ENCODE data around the gene RNF144A. TPM values are rescaled to one million over a fixed set of nuclear protein-coding genes. Genes with fewer than 3 reads are reported as not detected.
A peak's percentile ranks its signal among the peaks of the same experiment; 100 is the strongest.

RNF144A gene
- total and polyA plus RNA-seq, 12 donors, result 13.0 to 103 (median 42.3) TPM

DNA sequence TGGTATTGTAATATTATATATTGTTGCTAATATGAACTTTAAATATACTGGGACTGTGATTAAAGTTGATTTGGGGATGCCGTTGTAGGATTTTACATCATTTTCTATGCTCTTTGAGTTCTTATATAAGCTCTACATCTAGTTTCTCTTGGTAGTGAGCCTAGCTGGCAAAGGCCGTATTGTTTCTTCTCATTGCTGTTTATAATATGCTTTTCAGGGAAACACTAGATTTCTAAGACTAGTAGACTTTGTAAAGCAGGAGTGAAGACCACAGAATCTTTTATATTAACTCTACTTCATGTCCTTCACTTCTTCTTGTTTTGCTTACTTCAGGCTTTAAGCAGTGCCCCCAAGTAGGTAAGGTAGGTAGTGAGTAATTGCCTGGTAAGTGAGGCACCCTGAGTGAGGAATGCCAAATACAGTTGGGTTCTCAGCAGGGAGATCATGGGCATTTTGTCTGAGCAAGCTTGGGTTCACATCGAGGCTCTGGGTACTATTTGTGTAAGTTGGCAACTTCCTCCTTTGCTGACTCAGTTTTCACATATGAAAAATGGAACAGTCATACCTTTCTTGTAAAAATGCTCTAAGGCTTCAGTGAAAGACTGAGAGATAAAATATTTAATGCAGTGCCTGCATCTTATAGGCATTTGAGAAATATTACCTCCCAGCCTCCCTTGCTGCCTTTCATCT is 96.4 kb downstream of the RNF144A start:
- Histone ChIP-seq H3K4me1 (replicated peaks in 1 of 2) (peaks cover 61 to 99% of the 10 kb centered on the region in 2 donors), H3K4me3 (no peak overlapping the region), H3K27me3 (no peaks in the 10 kb centered on the region), H3K27ac (peak overlapping the region in 2 of 5 donors; percentile 40 to 89), H3K9me3 (replicated peaks in 1 of 3) (no peaks in the 10 kb centered on the region), H3K36me3 (replicated peaks in 1 of 2) (no peaks in the 10 kb centered on the region)
- intact Hi-C loops (cut with DNase I), result no loop called here
- TF ChIP-seq, protein P1, sequence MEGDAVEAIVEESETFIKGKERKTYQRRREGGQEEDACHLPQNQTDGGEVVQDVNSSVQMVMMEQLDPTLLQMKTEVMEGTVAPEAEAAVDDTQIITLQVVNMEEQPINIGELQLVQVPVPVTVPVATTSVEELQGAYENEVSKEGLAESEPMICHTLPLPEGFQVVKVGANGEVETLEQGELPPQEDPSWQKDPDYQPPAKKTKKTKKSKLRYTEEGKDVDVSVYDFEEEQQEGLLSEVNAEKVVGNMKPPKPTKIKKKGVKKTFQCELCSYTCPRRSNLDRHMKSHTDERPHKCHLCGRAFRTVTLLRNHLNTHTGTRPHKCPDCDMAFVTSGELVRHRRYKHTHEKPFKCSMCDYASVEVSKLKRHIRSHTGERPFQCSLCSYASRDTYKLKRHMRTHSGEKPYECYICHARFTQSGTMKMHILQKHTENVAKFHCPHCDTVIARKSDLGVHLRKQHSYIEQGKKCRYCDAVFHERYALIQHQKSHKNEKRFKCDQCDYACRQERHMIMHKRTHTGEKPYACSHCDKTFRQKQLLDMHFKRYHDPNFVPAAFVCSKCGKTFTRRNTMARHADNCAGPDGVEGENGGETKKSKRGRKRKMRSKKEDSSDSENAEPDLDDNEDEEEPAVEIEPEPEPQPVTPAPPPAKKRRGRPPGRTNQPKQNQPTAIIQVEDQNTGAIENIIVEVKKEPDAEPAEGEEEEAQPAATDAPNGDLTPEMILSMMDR (IDR thresholded peaks at IDR 0.05), result no peak
- TF ChIP-seq POLR2A (IDR thresholded peaks at IDR 0.05), result no peak
- no peak for DNase-seq
- 49 to 73% (median 60%) methylated on average over 3 of the region's 3 CpGs for WGBS, 4 donors

DNA sequence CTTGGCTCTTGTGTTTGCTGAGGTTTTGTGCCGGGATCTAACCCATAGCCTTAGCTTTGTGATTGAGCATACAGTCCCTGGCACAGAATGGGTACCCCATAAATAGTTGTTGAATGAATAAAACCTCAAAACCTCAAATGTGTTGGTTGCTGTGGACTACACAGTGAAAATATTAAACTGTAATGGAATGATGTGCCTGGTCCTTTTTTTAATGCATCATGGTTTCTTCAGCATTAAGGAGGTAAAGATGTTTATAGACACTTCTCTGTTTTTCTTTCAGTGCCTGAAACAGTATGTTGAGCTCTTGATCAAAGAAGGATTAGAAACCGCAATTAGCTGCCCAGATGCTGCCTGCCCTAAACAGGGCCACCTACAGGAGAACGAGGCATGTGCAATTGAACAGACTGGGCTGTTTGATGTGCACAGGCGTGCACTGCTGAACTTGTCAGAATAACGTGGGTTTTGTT is 97.0 kb downstream of the RNF144A start:
- Histone ChIP-seq H3K4me3 (no peak overlapping the region), H3K36me3 (replicated peaks in 1 of 2) (no peaks in the 10 kb centered on the region), H3K27ac (peak overlapping the region in 3 of 5 donors; percentile 38 to 89 (median 73)), H3K4me1 (replicated peaks in 1 of 2) (peaks cover 59 to 99% of the 10 kb centered on the region in 2 donors), H3K27me3 (no peaks in the 10 kb centered on the region), H3K9me3 (replicated peaks in 1 of 3) (no peaks in the 10 kb centered on the region)
- intact Hi-C loops (cut with DNase I), result no loop called here
- DNase-seq, result peak in 2 of 7 donors; percentile 39 to 65
- 57 to 68% (median 58%) methylated on average over 5 of the region's 5 CpGs for WGBS, 4 donors
- TF ChIP-seq POLR2A (IDR thresholded peaks at IDR 0.05), result no peak
- TF ChIP-seq, protein P1 (IDR thresholded peaks at IDR 0.05), result peak in 4 of 6 experiments; percentile 37 to 55 (median 42)

DNA sequence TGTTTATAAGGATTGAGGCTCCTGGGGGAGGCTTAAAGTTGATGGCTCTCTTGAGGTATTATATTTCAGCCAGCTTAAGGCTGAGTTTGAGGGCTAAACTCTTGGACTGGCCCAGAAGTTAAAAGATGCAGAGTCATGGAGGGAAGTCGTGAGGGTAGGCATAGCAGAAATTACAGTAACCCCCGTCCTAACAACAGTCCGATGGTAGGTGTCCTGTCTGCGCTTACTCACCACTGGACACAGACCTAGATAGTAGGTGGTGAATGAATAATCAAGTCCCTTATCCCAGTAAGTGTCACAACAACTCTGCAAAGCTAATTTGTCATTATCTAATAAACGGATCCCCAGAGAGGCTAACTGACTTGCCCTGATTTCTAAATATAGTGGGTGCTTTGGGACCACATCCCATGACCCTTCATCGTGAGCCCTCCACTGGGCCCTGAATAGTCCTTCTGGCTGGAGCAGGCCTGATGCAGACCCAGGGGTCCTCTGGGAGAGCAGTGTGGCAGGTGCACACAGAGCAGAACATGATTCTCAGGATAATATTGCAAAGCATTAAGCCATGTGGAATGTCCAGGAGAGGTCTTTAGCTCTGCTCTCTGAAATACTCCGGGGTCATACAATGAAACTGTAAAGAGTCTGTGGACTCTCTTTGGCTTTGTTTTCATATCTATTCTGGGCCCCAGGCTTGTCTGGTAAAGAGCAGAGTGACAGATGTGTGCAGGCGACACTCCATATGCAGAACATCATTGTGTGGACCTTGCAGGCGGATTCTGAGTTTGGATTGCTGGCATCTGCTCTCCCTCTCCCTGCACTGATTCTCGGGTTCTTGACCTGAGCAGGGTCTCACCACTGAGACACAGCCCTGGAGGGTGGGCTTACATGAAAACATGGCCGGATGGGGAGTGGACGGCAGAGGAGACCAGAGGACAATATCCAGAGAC is 98.1 kb downstream of the RNF144A start:
- intact Hi-C loops (cut with DNase I), result no loop called here
- 47 to 58% (median 51%) methylated on average over 12 of the region's 12 CpGs for WGBS, 4 donors
- TF ChIP-seq POLR2A (IDR thresholded peaks at IDR 0.05), result no peak
- TF ChIP-seq, protein P1 (IDR thresholded peaks at IDR 0.05), result no peak
- Histone ChIP-seq H3K9me3 (replicated peaks in 1 of 3) (no peaks in the 10 kb centered on the region), H3K27ac (peak overlapping the region in 4 of 5 donors; percentile 34 to 89 (median 56)), H3K4me3 (no peak overlapping the region), H3K27me3 (no peaks in the 10 kb centered on the region), H3K36me3 (replicated peaks in 1 of 2) (no peaks in the 10 kb centered on the region), H3K4me1 (replicated peaks in 1 of 2) (peaks cover 53 to 97% of the 10 kb centered on the region in 2 donors)
- DNase-seq, result peak in 1 of 7 donors; percentile 55

DNA sequence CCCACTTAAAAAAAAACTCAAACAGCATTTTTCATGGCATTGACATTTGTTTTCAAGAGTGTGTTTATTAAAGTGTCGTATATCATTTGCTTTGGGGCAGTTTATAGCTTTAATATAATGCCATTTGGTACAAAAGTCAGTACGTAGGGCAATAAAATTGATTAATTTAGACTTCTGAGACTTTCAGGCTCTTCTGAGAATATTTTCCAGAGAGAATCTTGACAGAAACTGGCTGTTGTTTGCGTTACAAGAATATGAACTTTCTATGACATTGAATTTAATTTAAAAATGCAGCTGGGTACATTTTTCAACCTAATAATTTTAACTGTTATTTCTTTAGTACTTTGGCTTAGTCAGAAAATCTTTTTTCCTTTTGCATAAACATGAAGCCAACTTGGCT is 98.9 kb downstream of the RNF144A start:
- H3K36me3 ChIP-seq (replicated peaks in 1 of 2), result peaks cover 0 to 8% of the 10 kb centered on the region in 2 donors
- H3K9me3 ChIP-seq (replicated peaks in 1 of 3), result no peaks in the 10 kb centered on the region
- H3K27ac ChIP-seq, result peak overlapping the region; percentile 7 to 89 (median 52)
- no peak for TF ChIP-seq POLR2A (IDR thresholded peaks at IDR 0.05)
- TF ChIP-seq, protein P1 (IDR thresholded peaks at IDR 0.05), result no peak
- WGBS, 4 donors, result 41 to 48% (median 45%) methylated on average over 3 of the region's 3 CpGs
- peaks cover 53 to 88% of the 10 kb centered on the region in 2 donors for H3K4me1 ChIP-seq (replicated peaks in 1 of 2)
- intact Hi-C loops (cut with DNase I), result no loop called here
- H3K27me3 ChIP-seq, result no peaks in the 10 kb centered on the region
- DNase-seq, result no peak
- H3K4me3 ChIP-seq, result no peak overlapping the region
